CD4-positive, alpha-beta T cell treated with Interleukin-12 subunit alpha and Interleukin-12 subunit beta, for 1 hour (primary cell): ENCODE data around the gene VWF.
A peak's percentile ranks its signal among the peaks of the same experiment; 100 is the strongest.

Experiments
- DNase-seq: peaks from one replicate; pipeline ENCODE4 v3.0.0-alpha.2; 2020

VWF gene

DNA sequence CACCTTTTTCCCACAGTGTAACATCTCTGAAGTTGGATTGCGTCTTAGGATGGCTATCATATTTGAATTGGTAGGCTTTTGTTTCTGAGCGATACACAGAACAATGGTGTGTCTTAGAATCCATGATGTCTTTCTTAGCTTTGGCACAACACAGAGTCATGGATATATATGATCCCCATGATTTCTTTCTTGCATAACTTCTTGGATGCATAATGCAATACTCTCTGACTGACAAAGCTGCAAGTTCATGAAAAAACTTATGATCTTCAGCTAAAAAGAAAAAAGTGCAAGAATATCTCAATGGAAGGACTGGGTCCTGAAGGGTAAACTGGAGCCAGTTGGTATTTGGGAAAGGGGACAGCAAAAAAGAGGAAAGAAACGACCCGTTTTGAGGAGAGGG lies 48.1 kb downstream of the VWF start:
- DNase-seq = no peak

DNA sequence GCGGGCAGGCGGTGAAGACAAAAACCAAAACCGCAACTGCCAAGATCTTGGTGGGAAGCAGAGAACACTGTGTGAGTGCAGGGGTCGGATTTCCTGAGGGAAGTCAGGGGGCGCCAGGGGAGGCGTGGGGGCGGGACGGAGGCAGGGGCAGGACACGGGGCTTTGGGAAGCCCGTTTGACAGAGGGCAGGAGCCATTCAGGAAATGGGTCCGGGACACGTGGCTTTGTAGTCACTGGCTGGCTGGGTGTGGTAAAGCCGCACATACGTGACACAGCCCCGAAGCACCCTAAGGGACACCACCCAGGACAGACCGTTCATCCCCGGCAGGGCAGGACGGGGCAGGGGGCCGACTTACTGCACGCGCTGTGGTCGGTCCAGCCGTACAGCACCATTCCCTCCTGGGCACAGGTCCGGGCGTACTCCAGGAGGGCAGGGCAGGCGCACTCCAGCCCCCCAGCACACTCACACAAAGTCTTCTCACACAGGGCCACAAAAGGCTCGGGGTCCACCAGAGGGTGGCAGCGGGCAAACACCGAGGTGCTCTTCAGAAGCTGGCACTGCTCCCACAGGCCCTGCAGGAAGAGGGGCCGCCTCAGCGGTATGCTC lies 49.4 kb downstream of the VWF start:
- DNase-seq = peak; percentile 13

GRCh38 chr12:6074427-6074826 lies 50.0 kb downstream of the VWF start:
- peak; percentile 9 for DNase-seq

- no peak for DNase-seq
Observed at GRCh38 chr12:6073426-6073825, 51.0 kb downstream of the VWF start.

DNA sequence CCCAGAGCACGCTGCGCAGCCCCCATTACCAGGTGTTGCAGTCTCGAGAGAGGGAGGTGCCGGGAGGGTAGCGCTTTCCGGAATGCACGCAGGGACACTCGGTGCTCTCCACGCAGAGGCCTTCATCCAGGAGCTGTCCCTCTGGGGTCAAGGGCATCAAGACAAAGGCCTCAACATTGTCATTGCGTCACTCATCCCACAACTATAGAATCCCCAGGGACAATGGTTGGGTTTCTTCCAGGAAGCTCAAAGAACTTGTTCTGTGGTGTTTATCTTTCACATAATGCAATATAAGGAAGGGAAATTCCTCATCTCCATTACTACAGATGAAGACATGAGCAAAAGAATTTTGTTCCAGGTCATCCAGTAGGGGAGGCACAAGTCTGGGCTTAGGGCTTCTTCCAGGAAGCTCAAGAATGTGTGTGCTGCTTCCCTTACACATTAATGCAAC lies 52.1 kb downstream of the VWF start:
- no peak for DNase-seq

DNA sequence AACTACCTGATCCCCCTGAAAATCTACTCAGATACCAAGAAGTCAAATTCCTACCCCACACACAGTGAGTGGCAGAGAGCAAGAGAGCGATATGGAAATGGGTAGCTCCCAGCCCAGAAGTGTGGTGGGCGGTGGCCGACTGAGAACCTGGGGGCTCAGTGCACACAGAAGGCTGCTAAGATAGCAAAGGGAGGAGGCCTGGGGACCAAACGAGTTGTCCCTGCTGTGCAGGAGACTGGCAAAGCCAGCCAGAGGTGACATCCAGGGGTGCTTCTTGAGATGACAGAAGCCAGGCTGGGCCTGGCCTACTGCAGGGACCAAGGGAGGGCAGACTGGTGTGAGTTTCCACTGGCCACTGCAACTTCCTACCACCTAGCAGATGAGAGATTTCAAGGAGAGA lies 52.9 kb downstream of the VWF start:
- DNase-seq = no peak

GRCh38 chr12:6070472-6071257 lies 53.8 kb downstream of the VWF start:
- DNase-seq = no peak

DNA sequence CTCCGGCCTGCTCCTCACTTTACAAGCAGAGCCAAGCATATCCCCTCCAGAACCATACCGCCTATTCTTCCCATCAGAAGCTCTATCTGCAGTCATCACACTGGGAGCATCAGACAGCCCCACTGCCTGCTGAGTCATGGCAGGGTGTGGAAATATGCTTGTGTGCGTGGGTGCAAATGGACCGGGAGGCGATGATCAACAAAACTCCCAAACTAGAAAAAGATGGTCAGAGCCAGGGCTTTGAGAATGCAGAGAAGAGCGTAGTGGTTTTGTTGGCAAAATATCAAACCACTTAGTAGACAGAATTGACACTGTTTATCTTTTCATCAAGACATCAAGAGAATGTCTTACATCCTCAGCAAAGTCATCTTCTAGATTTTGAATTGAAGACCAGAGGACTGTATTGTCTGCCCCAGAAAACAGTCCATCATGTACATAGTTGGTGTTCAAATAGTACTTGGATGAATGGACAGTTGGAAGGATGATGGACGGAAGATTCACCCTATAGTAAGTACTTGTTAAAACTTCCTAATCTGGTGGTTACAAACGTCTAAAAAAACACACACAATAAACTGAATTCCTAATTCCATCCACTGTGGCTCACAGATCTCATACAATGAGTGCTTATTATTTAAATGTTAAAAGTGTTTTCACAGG lies 54.9 kb downstream of the VWF start:
- DNase-seq = no peak

DNA sequence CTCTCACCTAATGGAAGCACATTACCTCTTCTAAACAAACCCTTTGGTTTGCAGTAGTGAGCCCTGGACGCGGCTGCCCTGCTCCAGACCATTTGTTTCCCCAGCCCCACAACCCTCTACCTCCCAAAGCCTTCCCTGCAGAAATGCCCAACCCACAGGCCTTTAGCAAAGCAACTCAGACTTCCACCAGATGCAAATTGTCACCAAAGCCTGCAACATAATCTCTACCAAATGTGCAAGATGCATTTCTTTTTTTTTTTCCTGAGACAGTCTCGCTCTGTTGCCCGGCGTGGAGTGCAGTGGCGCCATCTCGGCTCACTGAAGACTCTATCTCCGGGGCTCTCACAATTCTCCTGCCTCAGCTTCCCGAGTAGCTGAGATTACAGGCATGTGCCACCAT lies 56.2 kb downstream of the VWF start:
- no peak for DNase-seq

- DNase-seq = no peak
Observed at GRCh38 chr12:6067152-6067916, 57.1 kb downstream of the VWF start.

- DNase-seq = no peak
Observed at GRCh38 chr12:6066651-6067050, 57.8 kb downstream of the VWF start.

DNA sequence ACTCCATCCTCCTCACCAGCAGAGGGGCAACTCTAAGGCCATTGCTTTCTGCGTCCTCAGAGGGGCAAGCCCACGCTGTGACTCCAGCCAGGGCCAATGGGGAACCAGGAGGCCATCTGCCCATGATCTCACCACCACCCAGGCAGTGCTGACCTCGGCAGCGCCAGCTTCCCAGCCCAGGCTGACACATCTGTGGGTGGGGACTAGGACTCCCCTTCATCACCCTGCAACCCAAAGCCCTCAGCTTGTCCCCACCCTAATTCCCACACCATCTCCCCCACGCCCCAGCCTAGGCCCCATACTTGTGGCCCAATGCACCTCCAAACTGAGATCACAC lies 58.6 kb downstream of the VWF start:
- DNase-seq = no peak

- no peak for DNase-seq
Observed at GRCh38 chr12:6065131-6065862, 59.2 kb downstream of the VWF start.

DNA sequence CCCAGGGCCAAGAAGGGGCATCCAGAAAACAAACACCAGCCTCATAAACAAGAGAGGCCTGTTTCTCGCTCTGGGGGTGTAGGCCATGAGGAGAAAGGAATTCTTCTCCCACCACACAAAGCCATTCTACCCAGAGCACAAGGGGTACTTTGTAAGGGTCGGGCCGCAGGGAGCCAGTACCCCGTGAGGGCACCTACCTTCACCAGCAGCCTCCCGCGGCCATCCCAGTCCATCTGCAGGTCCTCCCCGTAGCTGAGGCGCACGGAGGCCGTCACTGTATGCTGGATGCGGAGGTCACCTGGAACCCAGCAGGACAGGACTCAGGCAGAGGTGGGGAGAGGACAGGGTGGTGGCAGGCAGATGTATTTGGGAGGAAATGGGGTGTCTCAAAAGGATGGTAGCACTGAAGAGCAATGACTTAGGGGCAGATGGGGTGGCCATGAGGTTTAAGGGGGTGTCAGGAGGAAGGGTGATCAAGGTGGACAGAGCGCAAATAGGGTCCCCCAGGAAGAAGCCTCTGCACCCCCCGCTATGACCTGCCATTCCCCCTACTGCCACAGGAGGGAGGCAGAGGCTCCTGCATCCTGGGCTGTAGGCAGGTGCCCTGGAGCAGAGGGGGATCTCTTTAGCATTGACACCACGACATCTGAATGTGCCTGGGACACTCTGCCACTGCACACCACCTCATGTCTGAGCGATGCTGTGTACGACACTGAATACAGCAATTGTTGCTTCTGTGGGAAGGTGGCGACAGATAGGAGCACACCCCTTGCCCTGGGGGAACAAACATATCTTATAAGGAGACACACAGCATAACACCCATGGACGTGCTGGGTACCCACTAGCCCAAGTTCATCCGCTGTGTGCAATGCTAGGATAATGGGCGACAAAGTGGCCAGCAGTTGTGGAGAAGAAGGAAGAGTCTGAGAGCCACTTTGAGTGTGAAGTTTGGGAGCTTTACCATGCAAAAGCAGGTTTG lies 61.4 kb downstream of the VWF start:
- peak; percentile 52 for DNase-seq

DNA sequence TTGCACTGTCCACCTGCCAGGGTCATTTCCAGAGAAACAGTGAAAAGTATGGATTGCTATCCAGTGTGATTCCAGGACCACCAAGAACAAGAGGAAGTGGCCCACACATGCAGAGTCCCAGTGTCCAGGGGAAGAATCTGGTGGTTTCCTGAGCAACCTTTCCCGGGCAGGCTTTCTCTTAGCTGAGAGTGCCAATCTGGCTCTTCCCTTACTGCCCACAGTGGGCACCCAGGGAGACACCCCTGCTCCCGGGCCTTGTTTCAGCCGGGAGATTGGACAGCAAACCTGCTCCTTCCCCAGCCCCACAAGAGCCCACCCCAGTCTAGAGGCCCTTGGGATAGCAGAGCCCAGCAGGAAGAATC lies 62.1 kb downstream of the VWF start:
- DNase-seq = no peak

DNA sequence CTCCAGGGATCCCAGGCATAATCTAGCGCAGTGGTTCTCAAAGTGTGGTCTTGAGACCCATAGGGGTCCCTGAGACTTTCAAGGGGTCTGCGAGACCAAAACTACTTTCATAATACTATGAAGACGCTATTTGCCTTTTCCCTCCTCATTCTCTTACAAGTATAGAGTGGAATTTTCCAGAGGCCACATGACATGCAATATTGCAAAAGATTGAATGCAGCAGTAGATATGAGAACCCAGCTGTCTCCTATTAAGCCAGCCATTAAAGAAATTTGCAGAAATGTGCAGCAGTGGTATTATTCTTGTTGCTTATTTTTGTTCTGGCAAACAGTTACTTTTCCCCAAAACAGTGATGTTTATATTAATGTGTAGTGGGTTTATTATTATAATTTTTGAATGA lies 62.8 kb downstream of the VWF start:
- no peak for DNase-seq

DNA sequence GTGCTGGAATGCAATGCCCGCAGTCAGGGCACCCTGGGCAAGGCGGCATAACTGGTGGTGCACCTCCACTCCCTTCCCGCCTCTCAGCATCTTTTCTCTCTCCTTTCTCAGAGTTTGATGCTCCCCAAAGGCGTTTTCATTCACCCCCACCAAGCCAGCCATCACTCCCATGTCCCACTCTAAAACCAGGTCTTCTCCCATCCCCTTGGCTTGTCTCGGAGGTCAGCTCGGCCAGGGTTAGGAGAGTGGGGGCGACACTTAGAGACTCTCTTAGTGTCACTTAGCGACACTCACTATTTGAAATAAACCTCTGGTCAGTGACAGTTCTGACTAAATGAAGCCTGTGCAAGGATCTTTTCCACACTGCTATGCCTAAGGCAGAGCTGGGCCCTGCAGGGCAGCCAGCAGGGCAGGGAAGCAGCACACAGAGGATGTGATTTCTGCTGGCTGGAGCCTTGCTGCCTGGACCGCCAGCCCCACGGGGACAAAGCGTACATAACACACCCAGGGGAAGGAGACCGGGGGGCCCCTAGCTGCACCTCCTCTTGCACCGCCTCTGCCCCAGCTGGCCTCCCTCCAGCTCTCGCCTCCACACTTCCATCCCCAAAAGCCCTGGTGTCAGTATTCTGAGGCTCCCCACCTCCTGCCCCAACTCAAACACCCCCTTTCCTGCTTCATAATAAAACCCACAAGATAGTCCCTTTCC lies 64.5 kb downstream of the VWF start:
- DNase-seq = no peak

- no peak for DNase-seq
Observed at GRCh38 chr12:6059221-6059620, 65.2 kb downstream of the VWF start.

GRCh38 chr12:6058481-6059161 lies 65.8 kb downstream of the VWF start:
- no peak for DNase-seq

DNA sequence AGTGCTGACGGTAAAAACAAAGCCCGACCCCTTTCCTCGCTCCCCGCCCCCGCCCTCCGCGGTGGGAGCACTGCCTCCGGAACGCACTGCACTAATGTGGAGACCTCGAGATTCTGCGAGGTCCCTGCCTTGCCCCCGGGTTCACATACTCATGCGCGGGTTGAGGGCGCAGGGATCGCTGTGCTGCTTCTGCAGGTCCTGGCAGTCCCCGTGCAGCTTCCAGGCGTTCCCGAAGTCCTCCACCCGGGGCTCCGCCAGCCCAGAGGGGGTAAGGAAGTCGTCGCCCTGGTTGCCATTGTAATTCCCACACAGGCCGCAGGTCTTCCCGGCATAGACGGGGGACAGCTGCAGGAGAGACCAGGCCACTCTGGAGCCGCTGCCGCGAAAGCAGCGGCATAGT lies 66.8 kb downstream of the VWF start:
- DNase-seq = no peak
